GM12865 (cell line): ENCODE data around the gene FXYD2.
"Not testable (repeated sequence)": the region's sequence is repeated elsewhere in the genome, so short reads cannot be mapped to it uniquely, and the experiment has no call there.

Experiments
- DNase-seq: peaks from one replicate; pipeline ENCODE4 v3.0.0; 2010; ENCODE audit warnings: low read depth
- H3K4me3 ChIP-seq: 2 replicates; pipeline ENCODE4 v1.5.1; 2011; ENCODE audit warnings: mild to moderate bottlenecking, low read depth, low read length, control low read depth
- CTCF ChIP-seq: IDR thresholded peaks from 2 replicates; pipeline ENCODE4 v1.5.1; 2011; ENCODE audit warnings: low read length, control low read depth, low read depth, inconsistent platforms; ENCODE audit not compliant: insufficient read depth; ENCODE audit errors: missing control alignments

FXYD2 gene

GRCh38 chr11:117870103-117870952, 45.8 kb upstream of the FXYD2 start:
- TF ChIP-seq CTCF: no peak
- H3K4me3 ChIP-seq: no peak overlapping the region
- DNase-seq: no peak

GRCh38 chr11:117869604-117870003, 45.1 kb upstream of the FXYD2 start:
- DNase-seq: no peak
- no peak overlapping the region for H3K4me3 ChIP-seq
- TF ChIP-seq CTCF: no peak

GRCh38 chr11:117868815-117869561, 44.4 kb upstream of the FXYD2 start:
- DNase-seq: no peak
- TF ChIP-seq CTCF: no peak
- H3K4me3 ChIP-seq: no peak overlapping the region

GRCh38 chr11:117868088-117868487, 43.5 kb upstream of the FXYD2 start:
- DNase-seq: no peak
- no peak for TF ChIP-seq CTCF
- H3K4me3 ChIP-seq: no peak overlapping the region

GRCh38 chr11:117866526-117866925, 42.0 kb upstream of the FXYD2 start:
- no peak for TF ChIP-seq CTCF
- DNase-seq: no peak
- H3K4me3 ChIP-seq: no peak overlapping the region

- not testable (repeated sequence) for DNase-seq, H3K4me3 ChIP-seq
Observed at GRCh38 chr11:117865546-117865945, 41.0 kb upstream of the FXYD2 start.

GRCh38 chr11:117863383-117863782, 38.8 kb upstream of the FXYD2 start:
- TF ChIP-seq CTCF: no peak
- no peak overlapping the region for H3K4me3 ChIP-seq
- no peak for DNase-seq
